Activated CD4-positive, alpha-beta T cell treated with anti-CD3 and anti-CD28 coated beads, Interleukin-2, amount 10 ng/mL, durations not matched to agents 24 days and 14 days (primary cell): Measurements from ENCODE around the gene FAM168A. TPM values are rescaled to one million over a fixed set of nuclear protein-coding genes. Genes with fewer than 3 reads are reported as not detected.

Source experiments
- DNase-seq: peaks from one replicate; pipeline ENCODE4 v3.0.0; 2022
- H3K27ac Mint-ChIP-seq: one replicate; pipeline ENCODE4 v1.8.0; 2022; ENCODE audit warnings: mild to moderate bottlenecking, mixed read lengths
- H3K27me3 Mint-ChIP-seq: one replicate; pipeline ENCODE4 v1.8.0; 2022; ENCODE audit warnings: mixed read lengths
- H3K36me3 Mint-ChIP-seq: one replicate; pipeline ENCODE4 v1.8.0; 2022; ENCODE audit warnings: low read depth, mild to moderate bottlenecking, mixed read lengths
- H3K4me1 Mint-ChIP-seq: one replicate; pipeline ENCODE4 v1.8.0; 2021; ENCODE audit warnings: mixed read lengths
- H3K4me3 Mint-ChIP-seq: one replicate; pipeline ENCODE4 v1.8.0; 2022; ENCODE audit warnings: mild to moderate bottlenecking, moderate library complexity, mixed read lengths
- H3K9me3 Mint-ChIP-seq: one replicate; pipeline ENCODE4 v1.8.0; 2021; ENCODE audit warnings: mixed read lengths
- intact Hi-C: fragments of 100-400 bp; cut with micrococcal nuclease; formaldehyde crosslinking; loops from one replicate; pipeline ENCODE4 v1.15.1; 2023
- total RNA-seq: library from RNA; stranded (reverse); gene quantifications from 2 replicates; pipeline ENCODE4 v1.2.3, GENCODE V29; 2022

The FAM168A gene
- total RNA-seq, 1 donor from 2014 or later = 19.8 TPM

DNA sequence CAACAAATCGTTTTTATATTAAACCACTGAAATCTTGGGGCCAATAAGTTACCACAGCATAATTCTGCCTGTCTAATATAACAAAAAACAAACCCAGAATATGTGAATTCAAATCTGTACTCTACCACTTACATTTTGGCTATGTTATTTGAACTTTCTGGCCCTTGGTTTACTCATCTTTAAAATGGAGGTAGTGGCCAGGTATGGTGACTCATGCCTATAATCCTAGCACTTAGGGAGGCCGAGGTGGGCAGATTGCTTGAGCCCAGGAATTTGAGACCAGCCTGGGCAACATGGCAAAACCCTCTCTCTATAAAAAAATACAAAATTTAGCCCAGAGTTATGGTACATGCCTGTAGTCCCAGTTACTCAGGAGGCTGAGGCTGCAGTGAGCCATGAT, 84.2 kb downstream of the FAM168A start:
- peaks cover 7% of the 10 kb centered on the region for H3K36me3 Mint-ChIP-seq
- DNase-seq = no peak
- H3K9me3 Mint-ChIP-seq = peaks cover 3% of the 10 kb centered on the region
- H3K27ac Mint-ChIP-seq = no peak overlapping the region
- no peak overlapping the region for H3K4me3 Mint-ChIP-seq
- H3K4me1 Mint-ChIP-seq = no peaks in the 10 kb centered on the region
- no peaks in the 10 kb centered on the region for H3K27me3 Mint-ChIP-seq
- intact Hi-C loops = no loop called here

DNA sequence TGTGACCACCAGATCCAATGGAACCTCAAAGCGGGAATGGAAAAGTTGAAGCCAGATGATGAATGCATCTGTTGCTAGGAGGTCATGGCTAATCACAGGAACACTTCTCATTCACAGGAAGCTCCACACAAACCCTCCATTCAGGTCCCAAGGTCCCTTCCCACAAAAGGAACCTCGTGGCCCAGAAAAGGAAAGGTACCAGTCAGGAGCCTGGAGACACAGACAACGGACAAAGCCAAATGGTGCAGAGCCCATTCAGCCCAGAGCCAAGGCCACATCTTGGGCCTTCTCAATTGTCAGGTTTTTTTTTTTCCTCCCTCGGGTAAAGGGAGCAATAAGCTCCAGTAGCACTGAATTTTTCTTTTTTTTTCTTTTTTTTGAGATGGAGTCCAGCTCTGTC, 87.0 kb downstream of the FAM168A start:
- no peak for DNase-seq
- peaks cover 3% of the 10 kb centered on the region for H3K9me3 Mint-ChIP-seq
- H3K27ac Mint-ChIP-seq = no peak overlapping the region
- H3K27me3 Mint-ChIP-seq = no peaks in the 10 kb centered on the region
- no peak overlapping the region for H3K4me3 Mint-ChIP-seq
- peaks cover 1% of the 10 kb centered on the region for H3K4me1 Mint-ChIP-seq
- intact Hi-C loops = no loop called here
- H3K36me3 Mint-ChIP-seq = peaks cover 6% of the 10 kb centered on the region

DNA sequence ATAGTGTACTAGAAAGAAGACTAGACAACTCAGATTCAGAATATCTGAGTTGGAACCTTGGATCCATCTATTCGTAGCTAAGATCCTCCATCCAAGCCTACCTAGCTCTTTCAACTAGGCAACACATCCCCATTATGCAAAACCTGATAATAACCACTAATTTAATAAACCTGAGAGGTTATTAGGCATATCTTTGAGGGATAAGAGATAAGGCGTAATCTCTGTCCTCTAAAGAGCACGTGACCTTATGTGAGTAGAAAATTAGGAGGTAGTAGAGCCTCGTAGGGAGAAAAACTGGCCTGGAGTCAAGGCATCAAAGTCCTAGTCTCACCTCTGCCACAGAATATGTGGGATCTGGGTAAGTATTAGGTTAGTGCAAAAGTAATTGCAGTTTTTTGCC, 87.8 kb downstream of the FAM168A start:
- intact Hi-C loops = no loop called here

DNA sequence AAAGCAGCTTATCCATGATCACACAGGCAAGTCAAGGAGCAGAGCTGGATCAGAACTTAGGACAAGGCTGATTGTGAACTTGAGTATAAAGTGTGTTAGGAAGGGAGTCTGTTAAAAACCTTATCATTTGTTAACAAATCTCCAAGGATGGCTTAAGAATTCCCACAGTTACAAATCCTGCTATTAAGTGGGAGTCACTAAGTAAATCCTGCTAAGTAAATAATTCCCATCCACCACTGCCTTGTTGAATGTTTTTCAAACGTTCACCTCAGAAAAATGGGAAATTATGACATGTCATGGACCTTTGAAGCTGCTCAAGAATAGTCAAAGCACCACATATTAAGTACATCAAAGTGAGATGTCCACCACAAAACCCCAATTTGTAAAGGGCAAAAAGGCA, 88.7 kb downstream of the FAM168A start:
- no peak overlapping the region for H3K4me3 Mint-ChIP-seq
- intact Hi-C loops = no loop called here
- H3K27me3 Mint-ChIP-seq = no peaks in the 10 kb centered on the region
- DNase-seq = no peak
- no peak overlapping the region for H3K27ac Mint-ChIP-seq
- peaks cover 2% of the 10 kb centered on the region for H3K4me1 Mint-ChIP-seq
- H3K36me3 Mint-ChIP-seq = peaks cover 8% of the 10 kb centered on the region
- H3K9me3 Mint-ChIP-seq = peaks cover 4% of the 10 kb centered on the region

More for the DNA sequence above, 87.8 kb downstream of the FAM168A start:
- Mint-ChIP-seq H3K4me1 (peaks cover 2% of the 10 kb centered on the region), H3K27me3 (no peaks in the 10 kb centered on the region), H3K36me3 (peaks cover 6% of the 10 kb centered on the region), H3K9me3 (peaks cover 3% of the 10 kb centered on the region), H3K27ac (no peak overlapping the region), H3K4me3 (no peak overlapping the region)
- no peak for DNase-seq

DNA sequence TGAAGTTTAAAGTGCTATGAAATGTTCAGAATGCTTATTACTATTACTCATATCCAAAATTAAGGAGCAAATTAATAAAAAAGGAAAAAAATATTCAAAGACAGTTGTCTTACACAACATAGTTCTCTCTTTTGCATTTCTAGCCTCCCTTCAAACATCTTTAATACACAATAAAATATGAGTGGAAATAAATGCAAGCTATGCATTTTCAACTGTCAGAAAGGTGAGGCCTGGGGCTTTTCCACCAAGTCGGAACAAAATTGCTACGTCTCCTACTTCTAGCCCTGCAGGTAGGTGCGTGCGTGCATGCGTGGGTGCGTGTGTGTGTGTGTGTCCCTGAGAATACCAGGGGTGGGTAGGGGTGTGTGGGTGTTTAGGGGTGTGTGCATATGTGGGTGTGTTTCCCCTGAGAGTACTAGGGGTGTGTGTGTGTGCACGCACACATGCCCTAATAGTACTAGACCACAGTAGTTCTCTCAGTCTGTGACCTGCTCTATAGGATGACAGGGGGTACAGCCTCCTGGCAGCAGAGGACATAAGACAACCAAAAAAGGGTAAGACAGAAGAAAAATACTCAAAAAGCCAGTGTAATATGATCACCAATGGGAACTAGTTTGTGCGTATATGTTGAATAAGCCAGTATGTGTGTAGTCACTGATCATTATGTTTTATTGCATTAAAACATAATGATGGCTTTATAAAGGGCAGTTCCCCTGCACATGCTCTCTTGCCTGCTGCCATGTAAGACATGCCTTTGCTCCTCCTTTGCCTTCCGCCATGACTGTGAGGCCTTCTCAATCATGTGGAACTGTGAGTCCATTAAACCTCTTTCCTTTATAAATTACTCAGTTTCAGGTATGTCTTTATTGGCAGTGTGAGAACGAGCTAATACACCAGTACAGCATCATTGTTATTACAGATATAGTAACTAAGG, 89.4 kb downstream of the FAM168A start:
- Mint-ChIP-seq H3K27ac (no peak overlapping the region), H3K36me3 (peaks cover 13% of the 10 kb centered on the region), H3K4me3 (no peak overlapping the region), H3K9me3 (peaks cover 10% of the 10 kb centered on the region), H3K27me3 (no peaks in the 10 kb centered on the region), H3K4me1 (peaks cover 2% of the 10 kb centered on the region)
- intact Hi-C loops = no loop called here
- no peak for DNase-seq

DNA sequence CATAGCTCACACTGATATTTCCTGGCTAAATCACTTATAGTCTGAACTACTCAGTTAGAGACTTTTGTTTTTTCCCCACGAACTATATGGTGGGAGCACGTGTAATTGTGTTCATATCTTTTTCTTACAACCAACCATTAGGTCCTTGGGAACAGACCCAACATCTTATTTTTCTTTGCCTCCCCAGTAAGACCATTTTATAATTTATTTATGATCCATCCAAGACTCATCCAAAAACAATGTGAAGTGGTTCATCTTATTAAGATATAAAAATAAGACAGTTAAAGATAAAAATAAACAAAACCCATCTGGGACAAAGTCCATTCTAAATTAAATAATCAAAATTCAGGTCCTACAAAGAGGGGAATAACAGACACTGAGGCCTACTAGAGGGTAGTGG, 90.8 kb downstream of the FAM168A start:
- Mint-ChIP-seq H3K4me1 (peaks cover 2% of the 10 kb centered on the region), H3K27ac (no peak overlapping the region), H3K27me3 (no peaks in the 10 kb centered on the region), H3K9me3 (peaks cover 10% of the 10 kb centered on the region), H3K36me3 (peaks cover 13% of the 10 kb centered on the region), H3K4me3 (no peak overlapping the region)
- DNase-seq = no peak
- intact Hi-C loops = no loop called here

DNA sequence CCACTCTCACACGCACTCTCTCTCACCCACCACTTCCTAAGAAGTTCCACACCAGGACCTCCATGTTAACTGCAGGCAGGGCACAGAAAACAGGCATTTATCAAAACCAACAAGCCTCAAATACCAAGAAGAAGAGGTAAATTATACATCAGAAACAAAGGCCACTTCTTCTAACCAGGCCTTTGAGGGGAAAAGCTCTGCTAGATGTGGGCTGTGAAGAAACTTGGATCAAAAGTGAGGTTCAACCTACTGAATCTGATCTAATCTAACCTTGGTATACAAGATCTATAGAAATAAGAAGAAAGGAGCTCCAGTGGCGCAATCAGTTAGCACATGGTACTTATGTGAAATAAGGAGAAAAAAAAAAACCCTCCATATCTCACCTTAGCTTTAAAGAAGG, 91.9 kb downstream of the FAM168A start:
- no peaks in the 10 kb centered on the region for H3K27me3 Mint-ChIP-seq
- H3K27ac Mint-ChIP-seq = no peak overlapping the region
- peaks cover 7% of the 10 kb centered on the region for H3K4me1 Mint-ChIP-seq
- no peak overlapping the region for H3K4me3 Mint-ChIP-seq
- intact Hi-C loops = no loop called here
- peaks cover 13% of the 10 kb centered on the region for H3K36me3 Mint-ChIP-seq
- peaks cover 15% of the 10 kb centered on the region for H3K9me3 Mint-ChIP-seq
- no peak for DNase-seq

DNA sequence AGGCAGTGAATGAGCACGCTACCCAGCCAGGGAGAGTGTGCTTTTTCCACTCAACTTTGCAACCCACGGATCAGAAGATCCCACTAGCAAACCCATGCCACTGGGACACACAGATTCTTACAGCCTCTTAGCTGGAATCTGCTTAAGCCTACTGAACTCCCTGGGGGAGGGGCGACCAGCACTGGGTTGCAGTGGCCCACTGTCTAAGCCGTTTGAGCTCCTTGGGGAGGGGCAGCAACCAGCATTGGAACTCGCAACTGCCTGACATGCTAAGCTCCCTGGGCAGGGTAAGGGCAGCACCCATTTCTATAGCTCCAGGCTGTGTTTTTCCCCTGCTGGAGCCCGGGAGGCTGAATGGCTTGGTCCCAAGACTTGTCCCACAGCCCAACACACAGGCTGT, 99.6 kb downstream of the FAM168A start:
- intact Hi-C loops = no loop called here

DNA sequence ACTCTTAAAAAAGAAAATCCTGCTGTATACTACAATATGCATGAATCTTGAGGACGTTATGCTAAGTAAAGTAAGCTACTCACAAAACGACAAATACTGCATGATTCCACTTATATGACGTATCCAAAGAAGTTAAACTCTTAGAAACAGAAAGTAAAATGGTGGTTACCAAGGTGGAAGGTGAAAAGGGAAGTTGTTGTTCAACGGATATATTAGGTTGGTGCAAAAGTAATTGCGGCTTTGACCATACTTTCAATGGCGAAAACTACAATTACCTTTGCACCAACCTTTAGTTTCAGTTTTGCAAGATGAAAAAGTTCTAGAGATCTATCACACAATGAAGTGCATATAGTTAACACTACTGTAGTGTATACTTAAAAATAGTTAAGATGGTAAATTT, 101.8 kb downstream of the FAM168A start:
- Mint-ChIP-seq H3K36me3 (peaks cover 10% of the 10 kb centered on the region), H3K27me3 (no peaks in the 10 kb centered on the region), H3K27ac (no peak overlapping the region), H3K9me3 (peaks cover 31% of the 10 kb centered on the region), H3K4me3 (no peak overlapping the region), H3K4me1 (peaks cover 8% of the 10 kb centered on the region)
- intact Hi-C loops = no loop called here
- no peak for DNase-seq

More for the DNA sequence above, 99.6 kb downstream of the FAM168A start:
- Mint-ChIP-seq H3K27ac (no peak overlapping the region), H3K27me3 (no peaks in the 10 kb centered on the region), H3K9me3 (peaks cover 36% of the 10 kb centered on the region), H3K4me3 (no peak overlapping the region), H3K4me1 (peaks cover 9% of the 10 kb centered on the region), H3K36me3 (peaks cover 10% of the 10 kb centered on the region)
- DNase-seq = no peak

DNA sequence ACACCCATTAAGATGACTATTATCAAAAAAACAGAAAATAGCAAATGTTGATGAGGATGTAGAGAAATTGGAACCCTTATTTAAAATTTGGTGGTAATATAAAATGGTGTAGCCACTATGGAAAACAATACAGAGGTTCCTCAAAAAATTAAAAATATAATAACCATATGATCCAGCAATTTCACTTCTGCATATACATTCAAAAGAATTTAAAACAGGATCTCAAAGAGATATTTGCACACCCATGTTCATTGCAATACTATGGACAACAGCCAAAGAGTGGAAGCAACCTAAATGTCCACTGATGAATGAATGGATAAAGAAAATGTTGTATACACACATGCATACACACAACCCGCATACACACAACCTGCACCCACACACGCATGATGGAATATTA, 102.2 kb downstream of the FAM168A start:
- peaks cover 10% of the 10 kb centered on the region for H3K36me3 Mint-ChIP-seq
- no peak overlapping the region for H3K4me3 Mint-ChIP-seq
- intact Hi-C loops = no loop called here
- H3K27me3 Mint-ChIP-seq = no peaks in the 10 kb centered on the region
- H3K27ac Mint-ChIP-seq = no peak overlapping the region
- no peak for DNase-seq
- H3K4me1 Mint-ChIP-seq = peaks cover 4% of the 10 kb centered on the region
- H3K9me3 Mint-ChIP-seq = peaks cover 27% of the 10 kb centered on the region

DNA sequence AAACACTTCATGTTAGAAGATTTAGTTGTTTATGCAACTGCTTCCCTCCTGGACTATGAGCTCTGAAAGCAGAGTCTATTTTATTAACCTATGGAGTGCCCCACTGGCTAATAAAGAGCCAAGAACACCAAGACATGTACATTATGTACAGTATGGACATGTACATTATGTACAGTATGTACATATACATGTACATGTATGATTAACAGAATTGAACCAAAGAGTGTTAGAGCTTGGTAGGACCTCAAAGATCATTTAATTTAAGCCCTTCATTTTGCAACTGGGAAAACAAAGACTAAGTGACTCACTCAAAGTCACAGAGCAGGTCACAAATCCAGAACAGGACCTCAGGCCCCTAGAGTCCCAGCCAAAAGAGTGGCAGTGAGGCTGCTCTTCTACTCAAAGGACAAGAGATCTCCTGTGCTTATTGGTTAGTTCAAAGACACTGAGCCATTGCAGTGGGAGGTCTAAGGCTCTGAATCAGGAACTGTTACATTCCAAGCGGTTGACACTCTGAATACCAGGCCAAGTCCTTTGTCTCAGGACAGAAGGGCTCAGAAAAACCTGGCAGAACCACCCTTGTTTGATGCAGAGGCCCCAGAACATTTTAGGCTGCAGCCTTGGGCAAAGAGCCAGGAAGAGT, 103.8 kb downstream of the FAM168A start:
- Mint-ChIP-seq H3K27me3 (no peaks in the 10 kb centered on the region), H3K36me3 (peaks cover 10% of the 10 kb centered on the region), H3K27ac (no peak overlapping the region), H3K4me1 (peaks cover 3% of the 10 kb centered on the region), H3K9me3 (peaks cover 16% of the 10 kb centered on the region), H3K4me3 (no peak overlapping the region)
- intact Hi-C loops = no loop called here
- DNase-seq = no peak

DNA sequence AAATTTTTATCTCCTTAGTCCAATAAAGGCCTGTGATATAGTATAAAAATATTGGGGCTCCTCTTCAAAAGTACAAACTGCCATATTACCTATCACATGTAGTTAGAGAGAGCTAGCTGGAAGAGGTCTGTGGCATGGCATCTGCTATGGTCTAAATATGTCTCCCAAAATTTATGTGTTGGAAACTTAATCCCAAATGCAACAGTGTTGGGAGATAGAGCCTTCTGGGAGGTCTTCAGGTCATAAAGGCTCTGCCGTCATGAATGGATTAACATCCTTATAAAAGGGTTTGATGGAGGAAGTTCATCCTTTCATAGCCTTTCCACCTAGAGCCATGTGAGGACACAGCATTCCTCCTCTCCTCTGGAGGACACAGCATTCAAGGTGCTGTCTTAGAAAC, 116.3 kb downstream of the FAM168A start:
- Mint-ChIP-seq H3K27me3 (peaks cover 3% of the 10 kb centered on the region), H3K9me3 (no peaks in the 10 kb centered on the region), H3K27ac (no peak overlapping the region), H3K4me1 (no peaks in the 10 kb centered on the region), H3K36me3 (no peaks in the 10 kb centered on the region), H3K4me3 (no peak overlapping the region)
- no peak for DNase-seq
- intact Hi-C loops = no loop called here

DNA sequence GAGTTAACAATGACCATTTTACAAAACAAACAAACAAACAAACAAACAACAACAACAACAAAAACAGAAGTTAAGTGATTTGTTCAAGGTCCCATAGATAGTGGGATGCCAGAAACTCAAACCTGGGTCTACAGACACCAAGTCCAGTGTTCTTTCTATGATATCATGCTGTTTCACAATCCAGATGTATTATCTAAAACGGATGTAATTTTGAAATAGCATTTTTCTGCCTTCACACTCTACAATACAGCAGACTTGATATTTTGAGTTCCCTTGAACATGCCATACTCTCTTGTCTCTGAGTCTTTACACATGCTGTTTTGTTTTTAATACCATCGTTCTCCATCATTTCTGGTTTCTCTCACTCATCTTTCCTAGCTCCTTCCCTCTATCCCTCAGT, 117.2 kb downstream of the FAM168A start:
- peaks cover 3% of the 10 kb centered on the region for H3K27me3 Mint-ChIP-seq
- H3K4me1 Mint-ChIP-seq = no peaks in the 10 kb centered on the region
- H3K27ac Mint-ChIP-seq = no peak overlapping the region
- H3K4me3 Mint-ChIP-seq = no peak overlapping the region
- no peaks in the 10 kb centered on the region for H3K9me3 Mint-ChIP-seq
- intact Hi-C loops = no loop called here
- H3K36me3 Mint-ChIP-seq = no peaks in the 10 kb centered on the region
- DNase-seq = no peak

DNA sequence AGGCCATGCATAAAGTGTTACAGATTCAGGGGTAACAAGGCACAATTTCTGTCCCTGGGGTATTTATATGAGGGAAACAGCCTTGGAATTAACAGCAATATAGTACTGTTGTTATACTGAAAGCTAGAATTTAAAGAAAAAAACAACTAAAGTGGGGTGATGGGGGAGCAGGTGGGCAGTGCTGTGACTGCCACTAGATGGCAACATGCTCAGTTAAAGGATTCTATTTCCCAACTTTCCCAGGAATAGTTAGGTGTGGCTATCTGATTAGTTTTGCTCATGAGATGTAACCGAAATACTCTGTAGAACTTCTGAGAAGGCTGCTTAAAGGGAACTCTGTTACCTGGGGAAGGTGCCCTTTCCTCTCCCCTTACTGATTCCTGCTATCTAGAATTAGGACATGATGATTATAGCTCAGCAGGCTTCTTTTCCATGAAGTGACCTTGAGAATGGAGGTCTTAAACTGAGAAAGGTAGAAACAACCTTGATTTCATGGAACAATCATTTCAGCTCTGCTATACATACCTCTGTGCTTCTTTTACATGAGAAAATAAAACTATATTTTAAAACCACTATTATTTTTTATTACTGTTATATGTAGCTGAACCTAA, 119.1 kb downstream of the FAM168A start:
- intact Hi-C loops = no loop called here
- H3K27me3 Mint-ChIP-seq = peaks cover 3% of the 10 kb centered on the region
- DNase-seq = no peak
- no peak overlapping the region for H3K27ac Mint-ChIP-seq
- no peak overlapping the region for H3K4me3 Mint-ChIP-seq
- H3K4me1 Mint-ChIP-seq = no peaks in the 10 kb centered on the region
- H3K9me3 Mint-ChIP-seq = no peaks in the 10 kb centered on the region
- H3K36me3 Mint-ChIP-seq = no peaks in the 10 kb centered on the region
